Activated naive CD4-positive, alpha-beta T cell treated with anti-CD3 and anti-CD28 coated beads, Interleukin-2, amount 10 ng/mL, durations not matched to agents 7 days and 5 days (primary cell): ENCODE measurements around the gene NME7.
"Not testable (repeated sequence)": the region's sequence is repeated elsewhere in the genome, so short reads cannot be mapped to it uniquely, and the experiment has no call there.

Experiments
- CTCF ChIA-PET: fragments of 350-600 bp; sonication (Branson Sonifier 250); formaldehyde crosslinking; loops from one replicate; lab custom pipeline; 2021; ENCODE audit warnings: antibody characterized with exemption; lab: Charles Lee
- DNase-seq: peaks from one replicate; pipeline ENCODE4 v3.0.0-alpha.2; 2020
- H3K27ac Mint-ChIP-seq: one replicate; pipeline ENCODE4 v1.8.0; 2021; ENCODE audit warnings: mild to moderate bottlenecking, moderate library complexity, mixed read lengths
- H3K27me3 Mint-ChIP-seq: one replicate; pipeline ENCODE4 v1.8.0; 2021; ENCODE audit warnings: mild to moderate bottlenecking, mixed read lengths
- H3K36me3 Mint-ChIP-seq: one replicate; pipeline ENCODE4 v1.8.0; 2021; ENCODE audit warnings: mixed read lengths
- H3K4me1 Mint-ChIP-seq: one replicate; pipeline ENCODE4 v1.8.0; 2021; ENCODE audit warnings: mixed read lengths
- H3K4me3 Mint-ChIP-seq: one replicate; pipeline ENCODE4 v1.8.0; 2021; ENCODE audit warnings: mild to moderate bottlenecking, moderate library complexity, mixed read lengths
- H3K9me3 Mint-ChIP-seq: one replicate; pipeline ENCODE4 v1.8.0; 2021; ENCODE audit warnings: mixed read lengths

NME7 gene

DNA sequence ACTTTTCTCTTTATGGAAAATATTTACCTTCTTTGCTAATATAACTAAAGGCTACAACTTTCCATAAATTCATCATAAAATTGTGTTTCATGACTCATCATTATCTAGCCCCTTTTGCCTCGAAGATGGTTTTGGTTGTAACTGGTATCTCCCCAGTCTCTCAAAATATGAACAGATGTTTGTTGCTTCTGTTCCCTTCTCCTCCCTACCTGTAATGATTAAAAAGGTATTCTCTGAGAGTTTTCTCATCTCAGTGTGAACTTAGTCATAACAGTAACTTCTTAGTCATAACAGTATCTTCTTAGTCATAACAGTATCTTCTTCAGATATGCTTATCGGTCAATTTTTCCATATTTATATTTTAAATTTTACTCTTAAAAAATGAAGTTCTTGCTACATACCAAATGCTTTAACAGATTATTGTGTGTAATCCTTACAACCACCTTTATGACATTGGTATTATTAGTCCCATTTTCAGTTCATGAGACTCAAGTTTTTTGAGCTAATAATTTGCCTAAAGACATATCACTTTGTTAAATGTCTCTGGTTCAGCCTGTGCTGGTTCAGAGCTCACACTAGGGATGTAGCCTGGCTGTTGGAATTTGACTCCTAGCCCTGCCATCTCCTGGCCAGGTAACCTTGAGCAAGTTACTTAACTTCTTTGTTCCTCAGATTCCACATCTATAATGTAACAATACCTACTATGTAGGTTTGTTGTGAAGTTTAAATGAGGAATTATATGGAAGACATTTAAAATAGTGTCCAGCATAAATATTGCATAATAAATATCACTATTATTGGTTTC is 228.5 kb downstream of the NME7 start:
- Mint-ChIP-seq H3K4me3 (no peak overlapping the region), H3K27ac (no peak overlapping the region), H3K4me1 (peaks cover 6% of the 10 kb centered on the region), H3K27me3 (no peaks in the 10 kb centered on the region), H3K36me3 (no peaks in the 10 kb centered on the region), H3K9me3 (no peaks in the 10 kb centered on the region)
- CTCF ChIA-PET, result no interaction called here
- DNase-seq, result no peak

DNA sequence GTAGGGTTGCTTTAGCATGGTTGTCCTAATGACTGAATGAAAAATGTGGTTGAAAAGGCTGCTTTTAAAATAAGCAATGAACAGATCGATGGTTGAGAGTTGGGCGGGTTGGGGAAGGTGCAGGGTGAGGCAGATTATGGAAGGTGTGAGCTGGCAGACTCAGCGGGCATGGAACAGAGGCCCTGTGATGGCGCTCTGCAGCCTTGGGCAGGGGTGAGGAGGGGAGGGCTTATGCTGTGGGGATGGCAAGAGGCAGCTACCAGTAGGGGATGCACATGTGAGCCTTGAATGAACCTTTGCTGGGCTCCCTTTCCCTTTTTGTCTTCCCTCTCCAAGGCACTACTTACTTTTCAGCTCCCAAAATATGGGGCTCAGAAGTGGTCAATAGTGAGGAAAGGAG is 230.2 kb downstream of the NME7 start:
- CTCF ChIA-PET, result interaction anchor here (0.7 to 0.8 kb wide), 2 partner anchors 501 to 795 kb away, joined by 3 to 4 read pairs; no protein-coding TSS in a partner anchor
- no peak overlapping the region for H3K27ac Mint-ChIP-seq

DNA sequence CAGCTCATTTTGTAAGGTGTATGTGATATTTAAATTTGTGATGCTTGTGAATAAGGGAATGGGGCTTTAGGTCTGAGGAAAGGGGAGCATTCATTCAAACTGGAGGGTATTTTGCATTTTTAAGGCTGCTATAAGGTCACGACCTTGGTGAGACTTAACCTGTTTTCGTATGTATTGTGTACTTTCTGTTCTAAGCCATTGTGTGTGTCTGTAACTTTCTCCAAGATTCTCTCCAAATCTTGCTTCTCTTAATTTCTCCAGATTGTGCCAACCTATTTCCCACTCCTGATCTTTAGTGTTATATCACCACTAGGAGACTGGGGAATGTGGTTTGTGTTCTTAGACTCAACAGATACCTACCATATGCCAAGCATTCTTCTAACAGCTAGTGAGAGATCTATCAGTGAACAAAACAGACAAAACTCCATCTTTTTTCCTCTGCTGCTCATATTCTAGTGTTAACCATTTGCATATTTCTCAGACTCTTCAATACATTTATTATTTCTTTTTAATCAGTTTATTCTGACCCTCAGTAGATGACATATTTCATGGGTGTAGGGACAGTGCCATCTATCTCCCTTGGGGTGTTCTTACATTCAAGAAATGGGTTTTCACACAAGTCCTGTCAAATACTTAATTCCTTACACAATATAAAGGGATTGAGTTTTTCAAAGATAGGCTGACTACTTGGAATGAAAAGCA is 233.6 kb downstream of the NME7 start:
- no peak for DNase-seq
- Mint-ChIP-seq H3K36me3 (no peaks in the 10 kb centered on the region), H3K27me3 (no peaks in the 10 kb centered on the region), H3K27ac (no peak overlapping the region), H3K4me3 (no peak overlapping the region), H3K4me1 (peaks cover 5% of the 10 kb centered on the region), H3K9me3 (no peaks in the 10 kb centered on the region)
- CTCF ChIA-PET, result interaction anchor here (1.2 to 2.6 kb wide), 7 partner anchors 8 to 791 kb away, joined by 3 to 20 read pairs (median 5); no protein-coding TSS in a partner anchor

More for the DNA sequence above, 230.2 kb downstream of the NME7 start:
- Mint-ChIP-seq H3K9me3 (no peaks in the 10 kb centered on the region), H3K27me3 (no peaks in the 10 kb centered on the region), H3K4me3 (no peak overlapping the region), H3K4me1 (peaks cover 6% of the 10 kb centered on the region), H3K36me3 (no peaks in the 10 kb centered on the region)
- no peak for DNase-seq

DNA sequence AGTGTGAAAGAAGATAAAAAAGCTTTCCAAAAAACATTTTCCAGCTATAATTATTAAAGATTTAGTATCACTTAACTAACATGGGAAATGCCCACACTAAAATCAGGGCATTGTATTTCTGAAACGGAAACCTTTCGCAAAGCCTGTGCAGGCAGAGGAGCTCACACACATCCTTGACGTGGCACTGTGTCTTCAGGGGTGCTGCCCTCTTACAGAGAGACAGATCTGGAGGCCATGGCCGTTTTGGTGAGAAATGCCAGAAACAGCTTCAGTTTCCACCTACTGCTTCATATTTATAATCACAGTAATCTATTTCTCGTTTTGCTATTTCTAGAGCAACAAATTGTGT is 234.4 kb downstream of the NME7 start:
- Mint-ChIP-seq H3K27ac (no peak overlapping the region), H3K4me3 (no peak overlapping the region), H3K36me3 (no peaks in the 10 kb centered on the region), H3K4me1 (peaks cover 2% of the 10 kb centered on the region), H3K9me3 (no peaks in the 10 kb centered on the region), H3K27me3 (no peaks in the 10 kb centered on the region)
- no peak for DNase-seq
- CTCF ChIA-PET, result interaction anchor here (0.7 to 2.6 kb wide), 6 partner anchors 9 to 791 kb away, joined by 3 to 20 read pairs (median 6); no protein-coding TSS in a partner anchor

DNA sequence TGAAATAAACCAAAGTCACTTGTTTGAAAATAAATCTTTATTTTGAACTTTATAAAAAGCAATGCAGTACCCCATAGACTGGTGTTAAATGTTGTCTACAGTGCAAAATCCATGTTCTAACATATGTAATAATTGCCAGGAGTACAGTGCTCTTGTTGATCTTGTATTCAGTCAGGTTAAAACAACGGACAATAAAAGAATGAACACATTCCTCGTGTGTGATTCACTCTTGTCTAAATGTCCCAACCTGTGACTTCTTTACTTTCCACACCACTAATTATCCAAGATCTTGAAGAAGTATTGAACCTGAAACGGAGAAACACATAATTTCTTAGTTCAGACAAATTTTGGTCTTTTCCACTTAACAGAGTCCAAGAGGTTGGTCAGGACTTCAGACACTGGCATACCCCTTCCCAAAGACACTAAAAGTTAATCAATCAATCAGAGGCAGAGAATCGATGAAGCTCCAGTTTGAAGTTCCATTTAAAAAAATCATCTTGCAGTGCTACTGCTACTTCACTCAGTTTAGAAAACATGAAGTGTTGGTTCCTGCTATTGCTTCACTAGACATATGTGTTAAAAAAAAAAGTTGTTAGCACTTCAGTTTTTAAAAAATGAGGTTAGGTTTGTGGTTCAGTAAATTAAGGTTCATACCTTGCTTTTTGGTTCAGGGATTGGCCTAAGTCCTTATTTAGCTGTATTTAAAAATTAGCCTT is 234.9 kb downstream of the NME7 start:
- Mint-ChIP-seq H3K27me3 (no peaks in the 10 kb centered on the region), H3K27ac (no peak overlapping the region), H3K4me3 (no peak overlapping the region), H3K4me1 (peaks cover 2% of the 10 kb centered on the region), H3K9me3 (no peaks in the 10 kb centered on the region), H3K36me3 (no peaks in the 10 kb centered on the region)
- CTCF ChIA-PET, result interaction anchor here (0.7 to 2.4 kb wide), 5 partner anchors 9 to 529 kb away, joined by 3 to 20 read pairs (median 5); no protein-coding TSS in a partner anchor
- no peak for DNase-seq

GRCh38 chr1:169130683-169131082 is 236.9 kb downstream of the NME7 start:
- no peak overlapping the region for H3K4me3 Mint-ChIP-seq
- no peaks in the 10 kb centered on the region for H3K36me3 Mint-ChIP-seq
- CTCF ChIA-PET, result interaction anchor here (0.6 kb wide), 1 partner anchor 1846 kb away, joined by 3 read pairs; no protein-coding TSS in a partner anchor
- H3K27me3 Mint-ChIP-seq, result no peaks in the 10 kb centered on the region
- H3K4me1 Mint-ChIP-seq, result no peaks in the 10 kb centered on the region
- no peaks in the 10 kb centered on the region for H3K9me3 Mint-ChIP-seq
- no peak for DNase-seq
- no peak overlapping the region for H3K27ac Mint-ChIP-seq

GRCh38 chr1:169129109-169129784 is 238.3 kb downstream of the NME7 start:
- Mint-ChIP-seq H3K4me3 (no peak overlapping the region), H3K36me3 (no peaks in the 10 kb centered on the region)

DNA sequence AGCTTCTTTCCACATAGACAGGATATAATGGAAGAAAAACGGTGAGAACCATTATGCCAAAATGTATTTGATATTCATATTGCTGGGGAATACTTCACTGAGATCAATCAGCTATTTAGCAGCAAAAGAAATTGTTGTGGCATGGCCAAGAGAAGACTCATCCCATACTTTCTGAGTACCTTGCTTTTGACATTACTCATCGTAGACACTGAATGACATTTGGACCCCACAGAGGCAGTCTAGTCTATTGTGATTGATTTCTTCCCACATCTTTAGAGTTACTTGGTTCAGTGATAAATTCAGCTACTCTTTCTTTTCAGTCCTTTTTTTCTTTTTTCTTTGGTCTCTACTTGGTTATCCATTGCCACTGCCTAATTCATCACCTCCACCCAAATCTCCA is 239.0 kb downstream of the NME7 start:
- Mint-ChIP-seq H3K4me1 (no peaks in the 10 kb centered on the region), H3K27ac (no peak overlapping the region), H3K27me3 (no peaks in the 10 kb centered on the region), H3K9me3 (no peaks in the 10 kb centered on the region), H3K4me3 (no peak overlapping the region), H3K36me3 (no peaks in the 10 kb centered on the region)
- CTCF ChIA-PET, result interaction anchor here (0.9 kb wide), 1 partner anchor 17 kb away, joined by 4 read pairs; no protein-coding TSS in a partner anchor
- no peak for DNase-seq

More at GRCh38 chr1:169129109-169129784, 238.3 kb downstream of the NME7 start:
- H3K4me1 Mint-ChIP-seq, result no peaks in the 10 kb centered on the region
- CTCF ChIA-PET, result interaction anchor here (0.9 kb wide), 1 partner anchor 17 kb away, joined by 4 read pairs; no protein-coding TSS in a partner anchor
- DNase-seq, result no peak
- no peak overlapping the region for H3K27ac Mint-ChIP-seq
- H3K9me3 Mint-ChIP-seq, result no peaks in the 10 kb centered on the region
- H3K27me3 Mint-ChIP-seq, result no peaks in the 10 kb centered on the region

- Mint-ChIP-seq H3K27ac (no peak overlapping the region), H3K27me3 (no peaks in the 10 kb centered on the region), H3K9me3 (no peaks in the 10 kb centered on the region), H3K4me1 (no peaks in the 10 kb centered on the region), H3K36me3 (no peaks in the 10 kb centered on the region), H3K4me3 (no peak overlapping the region)
- no peak for DNase-seq
- CTCF ChIA-PET, result no interaction called here
Measured at GRCh38 chr1:169127305-169127704, 240.3 kb downstream of the NME7 start.

GRCh38 chr1:169126335-169126734 is 241.3 kb downstream of the NME7 start:
- CTCF ChIA-PET, result no interaction called here
- H3K27ac Mint-ChIP-seq, result no peak overlapping the region
- H3K27me3 Mint-ChIP-seq, result no peaks in the 10 kb centered on the region
- no peaks in the 10 kb centered on the region for H3K36me3 Mint-ChIP-seq
- no peaks in the 10 kb centered on the region for H3K9me3 Mint-ChIP-seq
- no peak for DNase-seq
- no peak overlapping the region for H3K4me3 Mint-ChIP-seq
- H3K4me1 Mint-ChIP-seq, result no peaks in the 10 kb centered on the region

DNA sequence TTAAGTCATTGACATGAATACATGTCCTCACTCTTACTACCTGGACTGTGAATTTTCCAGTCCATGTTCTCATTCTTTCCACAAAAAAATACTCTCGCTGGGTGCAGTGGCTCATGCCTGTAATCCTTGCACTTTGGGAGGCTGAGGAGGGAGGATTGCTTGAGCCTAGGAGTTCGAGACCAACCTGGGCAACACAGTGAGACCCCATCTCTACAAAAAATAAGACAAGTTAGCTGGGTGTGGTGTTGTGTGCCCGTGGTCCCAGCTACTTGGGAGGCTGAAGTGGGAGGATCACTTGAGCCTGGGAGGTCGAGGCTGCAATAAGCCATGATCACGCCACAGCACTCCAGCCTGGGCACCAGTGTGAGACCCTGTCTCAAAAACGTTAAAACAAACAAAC is 242.0 kb downstream of the NME7 start:
- H3K9me3 Mint-ChIP-seq, H3K4me1 Mint-ChIP-seq, H3K36me3 Mint-ChIP-seq, H3K27me3 Mint-ChIP-seq, DNase-seq, H3K27ac Mint-ChIP-seq, H3K4me3 Mint-ChIP-seq: not testable (repeated sequence)
- CTCF ChIA-PET, result interaction anchor here (1.5 kb wide), 1 partner anchor 9 kb away, joined by 3 read pairs; no protein-coding TSS in a partner anchor

- Mint-ChIP-seq H3K9me3 (no peaks in the 10 kb centered on the region), H3K4me1 (no peaks in the 10 kb centered on the region), H3K4me3 (no peak overlapping the region), H3K36me3 (no peaks in the 10 kb centered on the region), H3K27me3 (peaks cover 3% of the 10 kb centered on the region), H3K27ac (no peak overlapping the region)
- DNase-seq, result no peak
- CTCF ChIA-PET, result interaction anchor here (1.5 kb wide), 1 partner anchor 10 kb away, joined by 3 read pairs; no protein-coding TSS in a partner anchor
Measured at GRCh38 chr1:169124459-169124858, 243.1 kb downstream of the NME7 start.

GRCh38 chr1:169122976-169123375 is 244.6 kb downstream of the NME7 start:
- H3K9me3 Mint-ChIP-seq, result no peaks in the 10 kb centered on the region
- H3K27me3 Mint-ChIP-seq, result peaks cover 3% of the 10 kb centered on the region
- no peak overlapping the region for H3K27ac Mint-ChIP-seq
- no peak for DNase-seq
- no peak overlapping the region for H3K4me3 Mint-ChIP-seq
- CTCF ChIA-PET, result no interaction called here
- H3K4me1 Mint-ChIP-seq, result no peaks in the 10 kb centered on the region
- no peaks in the 10 kb centered on the region for H3K36me3 Mint-ChIP-seq
